ENCODE data around the gene CNTNAP2.
A peak's percentile ranks its signal among the peaks of the same experiment; 100 is the strongest.
"Not testable (repeated sequence)": the region's sequence is repeated elsewhere in the genome, so short reads cannot be mapped to it uniquely, and the experiment has no call there.

Gene CNTNAP2

DNA sequence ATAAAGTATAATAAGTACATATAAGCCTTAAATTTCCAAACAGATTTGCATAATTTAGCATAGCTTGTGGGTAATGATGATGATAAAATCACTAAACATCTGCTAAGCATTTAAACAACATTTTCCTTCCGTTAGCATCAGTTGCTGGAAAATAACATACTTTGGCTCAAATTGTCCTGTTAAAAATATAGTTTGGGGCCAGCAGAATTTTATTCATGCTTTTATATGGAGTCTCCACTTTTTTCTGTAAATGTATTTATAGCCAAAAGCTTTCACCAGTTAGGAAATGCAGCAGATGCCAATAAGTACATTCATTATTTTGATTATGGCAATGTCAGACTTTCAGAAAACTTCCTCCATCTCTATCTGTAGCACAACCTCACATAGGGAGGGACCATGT, 107.2 kb downstream of the CNTNAP2 start:
- no peak overlapping the region for H3K4me3 ChIP-seq (ENCODE audit: low read depth, low read length)
- DNase-seq (ENCODE audit: low read depth) = no peak
- TF ChIP-seq, protein P1, sequence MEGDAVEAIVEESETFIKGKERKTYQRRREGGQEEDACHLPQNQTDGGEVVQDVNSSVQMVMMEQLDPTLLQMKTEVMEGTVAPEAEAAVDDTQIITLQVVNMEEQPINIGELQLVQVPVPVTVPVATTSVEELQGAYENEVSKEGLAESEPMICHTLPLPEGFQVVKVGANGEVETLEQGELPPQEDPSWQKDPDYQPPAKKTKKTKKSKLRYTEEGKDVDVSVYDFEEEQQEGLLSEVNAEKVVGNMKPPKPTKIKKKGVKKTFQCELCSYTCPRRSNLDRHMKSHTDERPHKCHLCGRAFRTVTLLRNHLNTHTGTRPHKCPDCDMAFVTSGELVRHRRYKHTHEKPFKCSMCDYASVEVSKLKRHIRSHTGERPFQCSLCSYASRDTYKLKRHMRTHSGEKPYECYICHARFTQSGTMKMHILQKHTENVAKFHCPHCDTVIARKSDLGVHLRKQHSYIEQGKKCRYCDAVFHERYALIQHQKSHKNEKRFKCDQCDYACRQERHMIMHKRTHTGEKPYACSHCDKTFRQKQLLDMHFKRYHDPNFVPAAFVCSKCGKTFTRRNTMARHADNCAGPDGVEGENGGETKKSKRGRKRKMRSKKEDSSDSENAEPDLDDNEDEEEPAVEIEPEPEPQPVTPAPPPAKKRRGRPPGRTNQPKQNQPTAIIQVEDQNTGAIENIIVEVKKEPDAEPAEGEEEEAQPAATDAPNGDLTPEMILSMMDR (conservative IDR thresholded peaks at IDR 0.05; ENCODE audit: low read depth, low read length) = no peak

DNA sequence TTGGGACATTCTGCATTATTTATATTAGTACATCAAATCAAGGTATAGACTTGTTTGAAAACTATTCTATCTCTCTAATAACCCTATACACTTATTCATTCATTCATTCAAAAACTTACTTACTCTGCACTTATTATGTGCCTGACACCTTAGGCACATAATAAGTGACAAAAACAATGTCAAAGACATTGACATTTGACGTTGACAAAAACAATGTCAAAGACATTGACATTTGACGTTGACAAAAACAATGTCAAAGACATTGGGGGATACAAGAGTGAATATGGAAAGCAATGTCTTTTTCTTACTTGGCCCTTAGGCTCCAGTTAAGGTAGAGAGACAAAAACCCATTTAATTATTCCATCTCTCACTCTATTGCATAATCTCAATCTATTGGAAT, 116.0 kb downstream of the CNTNAP2 start:
- TF ChIP-seq, protein P1 (conservative IDR thresholded peaks at IDR 0.05; ENCODE audit: low read depth, low read length) = no peak

DNA sequence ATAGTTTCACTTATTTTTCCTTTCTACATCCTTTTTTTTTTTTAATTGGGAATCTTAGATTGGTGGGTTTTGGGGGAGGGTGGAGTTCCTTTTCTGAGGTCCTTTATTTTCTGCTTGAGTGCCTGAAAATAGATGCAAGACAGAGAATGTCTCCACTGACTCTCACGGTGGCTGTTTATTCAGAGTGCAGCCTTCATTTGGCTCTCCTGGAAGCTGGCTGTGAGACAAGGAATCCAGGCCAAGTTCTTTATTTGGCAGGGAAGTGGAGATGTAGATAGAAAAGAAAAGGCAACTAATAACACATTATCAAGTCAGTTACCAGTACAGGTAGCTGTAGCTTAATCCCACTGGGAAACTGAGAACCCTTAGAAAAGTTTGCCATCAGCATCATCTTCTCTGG, 118.6 kb downstream of the CNTNAP2 start:
- peak; percentile 16 for DNase-seq (ENCODE audit: low read depth)
- H3K4me3 ChIP-seq (ENCODE audit: low read depth, low read length) = no peak overlapping the region
- TF ChIP-seq, protein P1 (conservative IDR thresholded peaks at IDR 0.05; ENCODE audit: low read depth, low read length) = no peak

More for the DNA sequence above, 116.0 kb downstream of the CNTNAP2 start:
- H3K4me3 ChIP-seq (ENCODE audit: low read depth, low read length) = no peak overlapping the region
- DNase-seq (ENCODE audit: low read depth) = no peak

DNA sequence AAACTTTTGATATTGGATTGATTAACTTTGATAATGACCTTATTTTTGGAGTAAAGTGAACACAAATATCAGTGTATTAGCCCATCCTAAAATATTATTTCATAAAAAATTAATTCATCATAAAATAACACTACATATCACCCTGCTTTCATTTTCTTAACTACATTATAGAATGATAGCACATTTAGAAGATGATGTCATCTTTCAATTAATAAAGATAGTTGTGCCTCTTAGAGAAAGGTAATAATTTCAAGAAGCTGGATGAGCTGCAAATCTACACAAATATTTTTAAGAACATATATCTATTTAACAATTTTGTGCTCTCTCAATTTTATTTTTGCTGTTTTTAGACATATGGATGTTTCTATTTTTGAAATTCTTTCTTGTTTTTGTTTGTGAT, 126.1 kb downstream of the CNTNAP2 start:
- no peak for DNase-seq (ENCODE audit: low read depth)
- TF ChIP-seq, protein P1 (conservative IDR thresholded peaks at IDR 0.05; ENCODE audit: low read depth, low read length) = no peak
- H3K4me3 ChIP-seq (ENCODE audit: low read depth, low read length) = no peak overlapping the region

DNA sequence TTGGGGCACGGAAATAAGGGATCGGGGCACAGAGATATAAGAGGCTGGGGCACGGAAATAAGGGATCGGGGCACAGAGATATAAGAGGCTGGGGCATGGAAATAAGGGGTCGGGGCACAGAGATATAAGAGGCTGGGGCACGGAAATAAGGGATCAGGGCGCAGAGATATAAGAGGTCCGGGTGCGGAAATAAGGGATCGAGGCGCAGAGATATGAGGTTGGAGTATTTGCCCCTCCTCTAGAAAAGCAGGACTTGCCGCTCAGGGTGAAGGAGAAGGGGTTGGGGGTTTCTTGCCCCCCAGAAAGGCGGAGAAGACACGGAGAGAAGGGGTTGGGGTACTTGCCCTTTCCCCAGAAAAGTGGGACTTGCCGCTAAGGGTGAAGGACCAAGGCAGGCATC, 131.4 kb downstream of the CNTNAP2 start:
- not testable (repeated sequence) for DNase-seq (ENCODE audit: low read depth); H3K4me3 ChIP-seq (ENCODE audit: low read depth, low read length)

DNA sequence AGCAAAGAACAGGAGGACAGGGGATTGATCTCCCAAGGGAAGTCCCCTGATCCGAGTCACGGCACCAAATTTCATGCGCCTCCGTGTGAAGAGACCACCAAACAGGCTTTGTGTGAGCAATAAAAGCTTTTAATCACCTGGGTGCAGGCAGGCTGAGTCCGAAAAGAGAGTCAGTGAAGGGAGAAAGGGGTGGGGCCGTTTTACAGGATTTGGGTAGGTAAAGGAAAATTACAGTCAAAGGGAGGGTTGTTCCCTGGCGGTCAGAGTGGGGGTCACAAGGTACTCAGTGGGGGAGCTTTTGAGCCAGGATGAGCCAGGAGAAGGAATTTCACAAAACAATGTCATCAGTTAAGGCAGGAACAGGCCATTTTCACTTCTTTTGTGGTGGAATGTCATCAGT, 132.1 kb downstream of the CNTNAP2 start:
- H3K4me3 ChIP-seq (ENCODE audit: low read depth, low read length); DNase-seq (ENCODE audit: low read depth): not testable (repeated sequence)

DNA sequence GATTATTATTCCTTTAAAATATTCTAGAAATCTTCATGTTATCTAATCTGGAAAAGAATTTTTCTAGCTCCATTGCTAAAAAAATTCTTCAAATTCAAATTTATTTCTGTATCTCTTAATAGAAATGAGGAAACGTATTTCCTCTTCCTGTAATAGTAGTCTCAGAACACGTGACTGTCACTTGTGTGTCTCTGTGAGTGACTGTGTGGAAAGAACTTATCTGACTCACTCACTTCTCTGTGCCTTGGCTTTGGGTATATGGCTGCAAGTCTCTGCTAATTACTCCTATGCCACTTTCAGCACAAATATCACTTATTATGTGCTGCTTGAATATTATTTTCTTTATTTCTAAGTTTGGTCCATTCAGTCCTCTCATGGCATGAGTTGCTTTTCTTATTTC, 132.7 kb downstream of the CNTNAP2 start:
- no peak overlapping the region for H3K4me3 ChIP-seq (ENCODE audit: low read depth, low read length)
- TF ChIP-seq, protein P1 (conservative IDR thresholded peaks at IDR 0.05; ENCODE audit: low read depth, low read length) = no peak
- DNase-seq (ENCODE audit: low read depth) = no peak

DNA sequence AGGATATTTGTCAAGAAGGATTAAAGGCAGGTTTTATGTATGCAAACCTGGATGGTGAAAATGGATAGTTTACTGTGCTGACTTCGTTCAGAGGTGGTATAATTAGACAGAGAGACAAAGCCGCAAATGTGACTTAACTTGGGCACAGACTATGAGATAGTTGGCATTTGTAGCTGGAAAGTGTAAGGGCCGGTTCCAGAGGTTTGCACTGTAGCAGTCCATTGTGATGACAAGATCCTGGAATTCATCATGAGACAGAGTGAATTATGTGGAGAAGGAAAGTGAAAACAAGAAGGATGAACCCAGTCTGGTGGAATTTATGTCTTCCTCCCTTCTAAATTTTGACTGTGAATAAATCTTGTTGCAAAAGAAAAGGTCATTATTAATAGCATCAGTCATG, 139.0 kb downstream of the CNTNAP2 start:
- TF ChIP-seq, protein P1 (conservative IDR thresholded peaks at IDR 0.05; ENCODE audit: low read depth, low read length) = no peak
- no peak for DNase-seq (ENCODE audit: low read depth)
- no peak overlapping the region for H3K4me3 ChIP-seq (ENCODE audit: low read depth, low read length)

All from choroid plexus epithelial cell (primary cell).